HepG2 (cell line): ENCODE results near the gene ABHD6. TPM values are rescaled to one million over a fixed set of nuclear protein-coding genes. Genes with fewer than 3 reads are reported as not detected.
A peak's percentile ranks its signal among the peaks of the same experiment; 100 is the strongest.

Source experiments
- ATAC-seq: fragments of 200-7000 bp; cut with Tn5 transposase; 3 replicates; pipeline ENCODE4 v1.9.1; 2020; ENCODE audit warnings: mild to moderate bottlenecking, moderate library complexity
- BruUV-seq: library from RNA; stranded (reverse); fragments of 400-500 nt; replicated peaks from 2 replicates; lab custom pipeline; 2021; lab: Mats Ljungman, UMichigan
- CTCF ChIA-PET: fragments of 300-600 bp; formaldehyde crosslinking; extraction: SDS; loops from one replicate; lab custom pipeline; 2021; ENCODE audit warnings: low total read pairs, inconsistent platforms, low intra/inter-chr PET ratio; lab: Yijun Ruan, JAX
- POLR2A ChIA-PET: fragments of 350-600 bp; sonication (Branson Sonifier 250); formaldehyde crosslinking; loops from one replicate; lab custom pipeline; 2020; ENCODE audit warnings: antibody characterized with exemption, inconsistent platforms; lab: Yijun Ruan, JAX
- DNase-seq: peaks from one replicate; pipeline ENCODE4 v3.0.0-alpha.2; 2015; ENCODE audit warnings: low spot score
- FAIRE-seq: peaks from 3 replicates; lab custom pipeline; 2011; peaks lifted over from hg19 to GRCh38; lab: Jason Lieb, UNC
- H2AFZ ChIP-seq: one replicate; pipeline ENCODE4 v1.6.1; 2011; ENCODE audit warnings: low read length, inconsistent platforms
- H3K27ac ChIP-seq: fragments of 300-600 bp; 3 replicates; pipeline ENCODE4 v1.8.0; 2011; ENCODE audit warnings: mixed run types, mild to moderate bottlenecking, mixed read lengths, low read length, inconsistent platforms; ENCODE audit not compliant: insufficient read depth; ENCODE audit errors: extremely low read length
- H3K27me3 ChIP-seq, 2 experiments: fragments of 200-600 bp in 1 of 2; 2 replicates in 1 of 2; 3 replicates in 1 of 2; pipeline versions ENCODE4 v1.6.0 to v1.8.0; 2011; ENCODE audit warnings: low read length in 2 of 2, mild to moderate bottlenecking in 2 of 2, moderate library complexity in 2 of 2, inconsistent platforms in 1 of 2; ENCODE audit not compliant: insufficient read depth in 2 of 2, control insufficient read depth in 1 of 2
- H3K36me3 ChIP-seq, 2 experiments: fragments of 200-600 bp in 1 of 2; replicated peaks in 1 of 2; 2 replicates in 1 of 2; 3 replicates in 1 of 2; pipeline versions ENCODE4 v1.5.1 to v1.8.0; 2011; ENCODE audit warnings: low read length in 2 of 2, inconsistent platforms in 1 of 2; ENCODE audit not compliant: insufficient read depth in 2 of 2, control insufficient read depth in 1 of 2
- H3K4me1 ChIP-seq: 2 replicates; pipeline ENCODE4 v1.5.1; 2012; ENCODE audit warnings: low read length, inconsistent platforms; ENCODE audit not compliant: insufficient read depth
- H3K4me2 ChIP-seq: 2 replicates; pipeline ENCODE4 v1.6.0; 2011; ENCODE audit warnings: low read depth, low read length, inconsistent platforms
- H3K4me3 ChIP-seq, 3 experiments: fragments of 200-600 bp in 1 of 3; sonication (generic), shearing (Covaris generic) in 1 of 3; replicated peaks in 1 of 3; 2 replicates each; pipeline ENCODE4 v1.5.1; 2011 to 2016; ENCODE audit warnings: low read length in 3 of 3, inconsistent platforms in 2 of 3, low read depth in 2 of 3, mild to moderate bottlenecking in 2 of 3, control low read depth in 1 of 3, mixed read lengths in 1 of 3; ENCODE audit not compliant: insufficient read depth in 1 of 3
- H3K79me2 ChIP-seq: one replicate; pipeline ENCODE4 v1.6.1; 2011; ENCODE audit warnings: low read length, inconsistent platforms; ENCODE audit not compliant: insufficient read depth
- H3K9ac ChIP-seq: 2 replicates; pipeline ENCODE4 v1.6.0; 2011; ENCODE audit warnings: mild to moderate bottlenecking, low read depth, low read length, inconsistent platforms; ENCODE audit not compliant: insufficient read depth
- H3K9me3 ChIP-seq: 2 replicates; pipeline ENCODE4 v1.5.1; 2012; ENCODE audit warnings: mild to moderate bottlenecking, low read length
- H4K20me1 ChIP-seq: 2 replicates; pipeline ENCODE4 v1.6.0; 2011; ENCODE audit warnings: inconsistent platforms, mild to moderate bottlenecking, low read length, moderate library complexity; ENCODE audit not compliant: insufficient read depth
- KDM1A ChIP-seq: IDR thresholded peaks from 2 replicates; pipeline ENCODE4 v1.6.1; 2016; ENCODE audit warnings: missing compliant biosample characterization
- ZBTB40 ChIP-seq, 2 experiments: fragments of 450-650 bp in 1 of 2; sonication (generic) in 1 of 2; formaldehyde crosslinking in 1 of 2; IDR thresholded peaks; 2 replicates each; pipeline versions ENCODE4 v1.6.1 to v1.8.0; 2016 to 2022; ENCODE audit warnings: antibody characterized with exemption in 1 of 2, mild to moderate bottlenecking in 1 of 2, missing genetic modification reagents in 1 of 2
- ZMYM3 ChIP-seq: sonication (generic); formaldehyde crosslinking; IDR thresholded peaks from 2 replicates; pipeline ENCODE4 v1.5.1; 2020; ENCODE audit warnings: mild to moderate bottlenecking, missing genetic modification reagents
- ZNF652 ChIP-seq: IDR thresholded peaks from 2 replicates; pipeline ENCODE4 v1.6.1; 2016; ENCODE audit warnings: low read depth, borderline replicate concordance
- ZNF710 ChIP-seq: sonication (generic); formaldehyde crosslinking; IDR thresholded peaks from 2 replicates; pipeline ENCODE4 v1.5.0; 2020; ENCODE audit warnings: mild to moderate bottlenecking, missing genetic modification reagents, borderline replicate concordance
- ZNF768 ChIP-seq: sonication (generic); formaldehyde crosslinking; IDR thresholded peaks from 2 replicates; pipeline ENCODE4 v1.4.0; 2020; ENCODE audit warnings: missing genetic modification reagents
- WGBS: methylation state at CpG from one replicate; pipeline ENCODE4 v1.1.6; 2017; ENCODE audit warnings: low lambda C conversion rate; 5-methylcytosine and 5-hydroxymethylcytosine counted together
- in situ Hi-C: cut with HindIII; loops from 2 replicates; pipeline ENCODE4 v1.10.0; 2017; ENCODE audit warnings: low pct_unique_long_range_greater_than_20kb; ENCODE audit not compliant: extremely low pct_ligation_motif_present
- intact Hi-C: fragments of 100-400 bp; cut with micrococcal nuclease; formaldehyde crosslinking; loops from one replicate; pipeline ENCODE4 v1.10.0; 2022; ENCODE audit not compliant: unreplicated experiment
- polyA plus RNA-seq, 8 experiments: library from polyadenylated mRNA; depleted of rRNA in 3 of 8; stranded (reverse) in 7 of 8; unstranded in 1 of 8; fragments of >200 nt; fragmentation: Illumina TruSeq in 4 of 8; extraction: Trizol in 4 of 8; gene quantifications; 2 replicates each; pipeline versions ENCODE4 v1.2.1 to v1.2.3, GENCODE V29; 2011 to 2016; ENCODE audit warnings: low read depth in 4 of 8, missing spikeins in 1 of 8, mixed read lengths in 1 of 8; ENCODE audit not compliant: insufficient read depth in 1 of 8
- total RNA-seq, 5 experiments: library from RNA; depleted of rRNA; stranded (reverse); fragments of >200 nt; fragmentation: Illumina TruSeq; extraction: Trizol; gene quantifications; 2 replicates each; pipeline ENCODE4 v1.2.3, GENCODE V29; 2016; ENCODE audit warnings: low read depth in 1 of 5
- TF ChIP-seq, protein P1 (sequence below): sonication (generic); formaldehyde crosslinking; IDR thresholded peaks from 2 replicates; pipeline ENCODE4 v1.4.0; 2020; ENCODE audit warnings: missing genetic modification reagents, borderline replicate concordance

The ABHD6 gene
- total and polyA plus RNA-seq, 2 of the 13 experiments (the other 11 are each of a cell fraction or from before 2014, with no cell fraction given) = 9.0 to 17.2 TPM

GRCh38 chr3:58331593-58332152 lies 94.1 kb downstream of the ABHD6 start:
- H3K4me2 ChIP-seq = peak overlapping the region; percentile 76
- H3K9me3 ChIP-seq = no peaks in the 10 kb centered on the region
- ATAC-seq (no peak), DNase-seq (no peak), FAIRE-seq (no peak)
- peak overlapping the region in 2 of 3 experiments; percentile 91 to 96; a peak in 2 of 6 replicates for H3K4me3 ChIP-seq
- H3K27ac ChIP-seq = no peak overlapping the region
- H3K9ac ChIP-seq = no peak overlapping the region
- no peak for TF ChIP-seq ZBTB40 (IDR thresholded peaks at IDR 0.05)
- no peak for TF ChIP-seq ZBTB40 (CRISPR knock-in tag; IDR thresholded peaks at IDR 0.05)
- no peak for TF ChIP-seq ZNF710 (CRISPR knock-in tag)
- 0 out of 2 replicates have a peak, but pooled peaks have one; percentile 19 for TF ChIP-seq KDM1A (CRISPR knock-in tag)
- TF ChIP-seq, protein P1, sequence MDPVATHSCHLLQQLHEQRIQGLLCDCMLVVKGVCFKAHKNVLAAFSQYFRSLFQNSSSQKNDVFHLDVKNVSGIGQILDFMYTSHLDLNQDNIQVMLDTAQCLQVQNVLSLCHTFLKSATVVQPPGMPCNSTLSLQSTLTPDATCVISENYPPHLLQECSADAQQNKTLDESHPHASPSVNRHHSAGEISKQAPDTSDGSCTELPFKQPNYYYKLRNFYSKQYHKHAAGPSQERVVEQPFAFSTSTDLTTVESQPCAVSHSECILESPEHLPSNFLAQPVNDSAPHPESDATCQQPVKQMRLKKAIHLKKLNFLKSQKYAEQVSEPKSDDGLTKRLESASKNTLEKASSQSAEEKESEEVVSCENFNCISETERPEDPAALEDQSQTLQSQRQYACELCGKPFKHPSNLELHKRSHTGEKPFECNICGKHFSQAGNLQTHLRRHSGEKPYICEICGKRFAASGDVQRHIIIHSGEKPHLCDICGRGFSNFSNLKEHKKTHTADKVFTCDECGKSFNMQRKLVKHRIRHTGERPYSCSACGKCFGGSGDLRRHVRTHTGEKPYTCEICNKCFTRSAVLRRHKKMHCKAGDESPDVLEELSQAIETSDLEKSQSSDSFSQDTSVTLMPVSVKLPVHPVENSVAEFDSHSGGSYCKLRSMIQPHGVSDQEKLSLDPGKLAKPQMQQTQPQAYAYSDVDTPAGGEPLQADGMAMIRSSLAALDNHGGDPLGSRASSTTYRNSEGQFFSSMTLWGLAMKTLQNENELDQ (CRISPR knock-in tag) = no peak
- TF ChIP-seq ZNF768 (CRISPR knock-in tag) = peak; percentile 84; the same call in 1 of the 2 replicates
- peak; percentile 66 for TF ChIP-seq ZNF652 (CRISPR knock-in tag)
- peak; percentile 31; the same call in 1 of the 2 replicates for TF ChIP-seq ZMYM3 (CRISPR knock-in tag)
- 54% methylated on average over 4 of the region's 4 CpGs for WGBS
- peaks cover 47% of the 10 kb centered on the region for H3K4me1 ChIP-seq
- ChIA-PET POLR2A (no interaction called here), CTCF (no interaction called here)
- intact Hi-C loops (loop anchor here (2.0 to 10.0 kb wide), 2 partner anchors 161 to 203 kb away; partner anchors contain the start of genes ACOX2 and KCTD6), in situ Hi-C loops (no loop called here)
- no TSS peak for BruUV-seq
- H3K79me2 ChIP-seq = peaks cover 9% of the 10 kb centered on the region
- H3K27me3 ChIP-seq = no peaks in the 10 kb centered on the region; a peak in 1 of 5 replicates
- H3K36me3 ChIP-seq = no peaks in the 10 kb centered on the region
- H2AFZ ChIP-seq = no peak overlapping the region
- no peaks in the 10 kb centered on the region for H4K20me1 ChIP-seq
